BLaER1 (cell line): ENCODE results near the gene BMF.

ENCODE experiments used
- H3K27ac ChIP-seq: shearing (Covaris generic); formaldehyde crosslinking; 2 replicates; pipeline ENCODE4 v1.8.1; 2022
- H3K27me3 ChIP-seq: shearing (Covaris generic); formaldehyde crosslinking; 2 replicates; pipeline ENCODE4 v1.8.1; 2022
- H3K36me3 ChIP-seq: shearing (Covaris generic); formaldehyde crosslinking; 2 replicates; pipeline ENCODE4 v1.8.1; 2022
- H3K4me1 ChIP-seq: shearing (Covaris generic); formaldehyde crosslinking; 2 replicates; pipeline ENCODE4 v1.8.1; 2022
- H3K4me2 ChIP-seq: shearing (Covaris generic); formaldehyde crosslinking; 2 replicates; pipeline ENCODE4 v1.8.1; 2022
- H3K4me3 ChIP-seq: shearing (Covaris generic); formaldehyde crosslinking; 2 replicates; pipeline ENCODE4 v1.8.1; 2022
- H3K9ac ChIP-seq: shearing (Covaris generic); formaldehyde crosslinking; 2 replicates; pipeline ENCODE4 v1.8.1; 2022
- H3K9me3 ChIP-seq: shearing (Covaris generic); formaldehyde crosslinking; 2 replicates; pipeline ENCODE4 v1.8.1; 2022
- H4K20me1 ChIP-seq: shearing (Covaris generic); formaldehyde crosslinking; 2 replicates; pipeline ENCODE4 v1.8.1; 2022
- Cebpa-rat ChIP-seq: shearing (Covaris generic); IDR thresholded peaks from 2 replicates; pipeline ENCODE4 v1.8.1; 2022

Gene BMF

DNA sequence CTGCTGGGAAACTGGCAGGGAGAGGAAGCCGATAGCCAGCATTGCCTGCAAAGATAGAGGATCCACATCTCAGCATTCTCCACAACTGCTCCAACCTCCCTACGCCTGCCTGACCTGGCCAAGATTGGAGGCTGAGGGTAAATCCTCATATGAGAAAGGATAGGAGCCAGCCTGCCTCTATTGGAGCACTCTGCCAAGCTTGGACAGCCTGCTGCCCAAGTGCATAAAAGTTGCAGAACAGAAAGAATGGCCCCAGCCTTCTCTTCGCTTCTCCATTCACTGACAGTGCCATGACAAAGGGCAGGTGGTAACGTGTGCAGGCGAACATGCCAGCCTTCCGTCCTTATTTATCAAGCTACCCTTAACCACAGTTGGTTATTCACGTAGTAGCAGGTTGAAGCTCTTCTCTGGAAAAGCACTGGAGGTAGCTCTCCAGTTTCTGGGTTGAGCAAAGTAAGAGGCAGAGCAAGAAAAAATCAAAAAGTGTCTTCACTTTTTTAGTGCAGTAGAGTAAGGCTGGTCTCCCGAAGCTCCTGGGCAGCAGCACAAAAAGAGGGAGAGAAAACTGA lies 4.3 kb downstream of the BMF start:
- no peak for TF ChIP-seq Cebpa-rat
- Histone ChIP-seq H3K9me3 (no peaks in the 10 kb centered on the region), H3K4me2 (peak overlapping the region; percentile 99), H3K36me3 (no peaks in the 10 kb centered on the region; the same call in 1 of the 2 replicates), H3K9ac (no peak overlapping the region), H4K20me1 (no peaks in the 10 kb centered on the region), H3K4me1 (peaks cover 92% of the 10 kb centered on the region), H3K4me3 (no peak overlapping the region), H3K27me3 (no peaks in the 10 kb centered on the region), H3K27ac (no peak overlapping the region)

DNA sequence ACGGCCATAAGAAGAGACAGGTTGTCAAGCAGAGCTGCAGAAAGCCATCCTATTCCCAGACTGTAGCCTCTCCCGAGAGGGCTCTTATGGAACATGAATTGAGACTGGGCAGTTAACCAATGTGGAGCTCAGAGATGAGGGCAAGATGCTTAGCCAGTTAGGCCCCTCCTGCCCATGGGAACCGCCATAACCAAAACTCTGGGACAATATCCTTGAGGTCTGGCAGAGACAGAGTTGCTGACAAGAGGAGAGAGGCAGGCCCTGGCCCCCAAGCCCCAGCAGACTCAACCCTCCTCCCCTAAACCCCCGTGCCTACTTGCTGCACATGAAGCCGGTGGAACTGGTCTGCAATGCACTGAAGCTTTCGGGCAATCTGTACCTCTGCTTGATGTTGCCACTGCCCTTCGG lies 4.8 kb downstream of the BMF start:
- no peak overlapping the region for H3K9ac ChIP-seq
- no peaks in the 10 kb centered on the region for H3K9me3 ChIP-seq
- H3K36me3 ChIP-seq = no peaks in the 10 kb centered on the region; the same call in 1 of the 2 replicates
- H4K20me1 ChIP-seq = no peaks in the 10 kb centered on the region
- no peak overlapping the region for H3K4me3 ChIP-seq
- peaks cover 95% of the 10 kb centered on the region for H3K4me1 ChIP-seq
- peak overlapping the region; percentile 99 for H3K4me2 ChIP-seq
- no peak for TF ChIP-seq Cebpa-rat
- peak overlapping the region; percentile 65; the same call in 1 of the 2 replicates for H3K27ac ChIP-seq
- no peaks in the 10 kb centered on the region for H3K27me3 ChIP-seq

DNA sequence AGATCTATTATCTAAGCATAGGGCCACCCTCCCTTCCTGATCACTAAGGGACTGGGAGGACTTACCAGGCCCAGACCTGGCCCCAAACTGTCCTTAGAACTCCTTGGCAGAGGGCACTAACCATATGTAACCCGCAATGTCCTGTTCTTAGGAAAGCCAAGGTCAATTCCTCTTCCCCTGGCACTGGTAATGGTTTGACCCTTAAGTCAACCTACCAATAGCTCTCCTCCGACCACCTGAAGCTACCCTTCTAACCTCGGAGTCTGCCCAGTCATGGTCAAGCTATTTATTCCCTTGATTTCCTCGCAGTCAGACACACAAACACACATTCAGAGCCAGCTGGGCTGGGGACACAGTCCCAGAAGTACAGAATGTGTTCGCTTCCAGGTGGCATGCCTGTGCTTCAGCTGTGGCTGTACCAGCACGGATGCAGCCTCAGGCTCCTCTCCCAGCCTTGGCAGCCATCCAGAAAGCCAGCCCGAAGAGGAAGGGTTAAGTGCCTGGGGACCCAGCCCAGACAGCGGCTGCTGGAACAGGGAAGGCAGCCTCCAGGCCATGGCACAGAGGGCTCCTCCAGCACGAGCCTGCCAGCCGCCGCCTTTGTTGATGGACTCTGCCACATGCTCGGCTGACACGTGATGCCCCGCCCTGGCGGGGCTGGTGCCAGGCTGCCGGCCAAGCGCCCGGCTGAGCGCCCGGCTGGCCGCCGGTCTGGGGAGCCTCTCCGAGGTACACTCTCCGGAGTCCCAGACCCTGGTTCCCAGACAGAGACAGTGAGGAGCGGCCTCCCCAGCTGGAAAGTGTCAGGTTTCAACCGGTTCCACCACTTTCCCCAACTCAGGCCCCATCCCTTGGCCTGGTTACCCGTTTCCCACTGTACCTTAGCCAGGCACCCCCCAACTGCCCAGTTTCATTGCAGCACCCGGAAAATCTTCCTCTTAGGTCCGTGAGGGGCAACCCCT lies 5.5 kb downstream of the BMF start:
- Histone ChIP-seq H3K4me2 (peak overlapping the region; percentile 99), H4K20me1 (no peaks in the 10 kb centered on the region), H3K27me3 (no peaks in the 10 kb centered on the region), H3K27ac (peak overlapping the region; percentile 65), H3K4me3 (no peak overlapping the region), H3K9me3 (no peaks in the 10 kb centered on the region), H3K9ac (peak overlapping the region; percentile 45; the same call in 1 of the 2 replicates), H3K36me3 (no peaks in the 10 kb centered on the region; the same call in 1 of the 2 replicates), H3K4me1 (peaks cover 100% of the 10 kb centered on the region)
- TF ChIP-seq Cebpa-rat = no peak

DNA sequence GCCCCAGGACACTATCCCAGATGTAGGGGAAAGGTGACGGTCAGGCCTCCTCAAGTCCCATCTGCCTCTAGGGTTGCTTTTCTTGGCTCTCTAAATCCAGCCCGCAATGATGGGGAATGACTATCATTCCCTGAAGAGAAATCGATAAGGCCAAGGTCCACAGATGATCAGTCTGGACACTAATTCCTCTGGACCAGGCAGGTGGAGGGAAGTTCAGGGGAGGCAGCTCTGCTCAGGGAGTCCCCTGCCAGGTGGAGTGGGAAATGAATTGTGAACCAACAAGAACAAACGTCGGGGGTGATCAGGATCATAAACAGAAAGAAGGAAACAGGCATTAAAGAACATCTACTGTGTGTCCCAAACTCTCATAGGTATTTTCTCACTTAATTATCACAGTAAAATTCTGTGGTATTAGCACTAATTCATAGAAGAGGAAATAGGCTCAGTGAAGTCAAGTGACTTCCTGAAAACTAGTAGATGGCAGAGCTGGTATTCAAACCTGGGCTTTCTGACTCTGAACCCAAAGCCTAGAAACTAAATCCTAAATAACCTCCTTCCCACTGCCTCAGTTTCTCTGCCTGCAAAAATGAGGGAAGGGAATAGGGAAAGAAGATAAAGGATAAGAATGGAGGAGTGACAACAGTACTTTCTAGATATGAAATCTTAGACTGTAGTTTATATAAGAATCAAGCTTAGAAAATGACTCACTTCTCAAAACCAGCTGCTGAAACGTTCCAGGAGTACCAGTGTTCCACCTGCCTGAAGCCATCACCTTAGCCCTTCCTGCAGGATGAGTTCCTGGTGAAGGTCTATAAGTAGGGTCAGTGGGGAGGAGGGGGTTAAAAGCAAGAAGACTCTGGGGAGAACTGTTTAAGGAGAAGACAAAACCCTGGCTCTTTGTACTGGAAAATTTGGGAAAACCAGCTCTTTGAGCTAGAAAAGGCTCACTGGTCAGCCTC lies 7.5 kb downstream of the BMF start:
- Histone ChIP-seq H4K20me1 (no peaks in the 10 kb centered on the region), H3K36me3 (no peaks in the 10 kb centered on the region; the same call in 1 of the 2 replicates), H3K9ac (peak overlapping the region; percentile 79; the same call in 1 of the 2 replicates), H3K27ac (peak overlapping the region; percentile 93), H3K4me1 (peaks cover 100% of the 10 kb centered on the region), H3K4me2 (peak overlapping the region; percentile 99), H3K27me3 (no peaks in the 10 kb centered on the region), H3K4me3 (no peak overlapping the region), H3K9me3 (no peaks in the 10 kb centered on the region)
- no peak for TF ChIP-seq Cebpa-rat

DNA sequence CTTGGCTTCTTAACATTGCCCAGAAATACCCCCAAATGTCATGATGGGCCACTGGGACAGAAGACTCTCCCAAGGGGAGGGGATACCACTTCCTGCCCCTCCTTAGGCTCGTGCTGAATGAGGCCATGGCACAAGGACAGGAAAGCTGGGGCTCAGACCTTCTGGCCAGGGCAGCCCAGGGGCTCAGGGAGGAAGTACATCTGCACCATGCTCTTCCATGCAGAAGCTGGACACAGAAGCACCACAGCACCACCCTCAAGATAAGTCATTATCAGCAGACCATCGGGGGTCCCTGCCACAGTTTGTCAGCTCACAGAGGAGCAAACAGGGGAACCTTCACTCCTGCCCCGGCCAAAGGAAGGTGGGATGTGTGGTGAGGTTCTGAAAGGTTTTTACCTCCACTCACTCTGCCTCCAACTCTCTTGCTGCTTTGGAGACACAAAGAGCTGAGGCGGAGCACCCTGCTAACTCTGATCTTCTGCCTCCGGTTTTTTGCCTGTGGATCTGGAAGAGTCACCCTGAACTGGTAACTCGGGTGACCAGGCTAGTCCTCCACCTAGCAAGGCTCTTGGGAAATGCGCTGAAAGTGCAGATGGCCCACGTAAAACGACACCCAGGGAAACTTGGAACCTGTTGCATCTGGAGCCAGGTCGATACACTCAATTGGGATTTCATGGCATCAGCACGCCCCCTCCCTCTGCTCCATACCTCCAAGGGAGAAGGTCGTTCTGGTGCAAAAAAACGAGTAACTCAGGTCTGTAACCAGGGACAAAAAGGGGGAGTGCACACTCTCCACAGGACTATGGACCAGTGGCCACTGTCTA lies 8.3 kb downstream of the BMF start:
- Histone ChIP-seq H3K27me3 (no peaks in the 10 kb centered on the region), H3K4me3 (no peak overlapping the region), H3K9ac (peak overlapping the region; percentile 79), H3K9me3 (no peaks in the 10 kb centered on the region), H3K27ac (peak overlapping the region; percentile 93), H3K4me1 (peaks cover 100% of the 10 kb centered on the region), H3K4me2 (peak overlapping the region; percentile 99), H4K20me1 (no peaks in the 10 kb centered on the region), H3K36me3 (no peaks in the 10 kb centered on the region; the same call in 1 of the 2 replicates)
- no peak for TF ChIP-seq Cebpa-rat

- no peaks in the 10 kb centered on the region for H4K20me1 ChIP-seq
- no peaks in the 10 kb centered on the region for H3K9me3 ChIP-seq
- H3K27me3 ChIP-seq = no peaks in the 10 kb centered on the region
- peak overlapping the region; percentile 79 for H3K9ac ChIP-seq
- peak overlapping the region; percentile 38; the same call in 1 of the 2 replicates for H3K4me3 ChIP-seq
- H3K4me2 ChIP-seq = peak overlapping the region; percentile 99
- no peaks in the 10 kb centered on the region; the same call in 1 of the 2 replicates for H3K36me3 ChIP-seq
- H3K27ac ChIP-seq = peak overlapping the region; percentile 93
- TF ChIP-seq Cebpa-rat = no peak
- peaks cover 100% of the 10 kb centered on the region for H3K4me1 ChIP-seq
Observed at GRCh38 chr15:40098489-40099261, 10.0 kb downstream of the BMF start.

- no peaks in the 10 kb centered on the region for H3K36me3 ChIP-seq
- H3K9ac ChIP-seq = peak overlapping the region; percentile 79
- no peaks in the 10 kb centered on the region for H3K9me3 ChIP-seq
- H3K27me3 ChIP-seq = no peaks in the 10 kb centered on the region
- H3K4me1 ChIP-seq = peaks cover 100% of the 10 kb centered on the region
- H3K4me3 ChIP-seq = peak overlapping the region; percentile 38; the same call in 1 of the 2 replicates
- H3K4me2 ChIP-seq = peak overlapping the region; percentile 99
- H4K20me1 ChIP-seq = no peaks in the 10 kb centered on the region
- H3K27ac ChIP-seq = peak overlapping the region; percentile 93
- no peak for TF ChIP-seq Cebpa-rat
Observed at GRCh38 chr15:40097968-40098476, 10.7 kb downstream of the BMF start.
